Measurements from ENCODE around the gene AMDHD1. TPM values are rescaled to one million over a fixed set of nuclear protein-coding genes. Genes with fewer than 3 reads are reported as not detected.

AMDHD1 gene
- total and polyA plus RNA-seq, 10 donors = 2.2 to 12.2 (median 3.0) TPM

- no peak for TF ChIP-seq POLR2AphosphoS5 (IDR thresholded peaks at IDR 0.05)
- TF ChIP-seq CTCF (IDR thresholded peaks at IDR 0.05 in 8 of 11, conservative IDR thresholded peaks at IDR 0.05 in 3 of 11) = no peak
- TF ChIP-seq POLR2A (IDR thresholded peaks at IDR 0.05) = no peak
Measured at GRCh38 chr12:95909871-95910270, 33.3 kb upstream of the AMDHD1 start.

DNA sequence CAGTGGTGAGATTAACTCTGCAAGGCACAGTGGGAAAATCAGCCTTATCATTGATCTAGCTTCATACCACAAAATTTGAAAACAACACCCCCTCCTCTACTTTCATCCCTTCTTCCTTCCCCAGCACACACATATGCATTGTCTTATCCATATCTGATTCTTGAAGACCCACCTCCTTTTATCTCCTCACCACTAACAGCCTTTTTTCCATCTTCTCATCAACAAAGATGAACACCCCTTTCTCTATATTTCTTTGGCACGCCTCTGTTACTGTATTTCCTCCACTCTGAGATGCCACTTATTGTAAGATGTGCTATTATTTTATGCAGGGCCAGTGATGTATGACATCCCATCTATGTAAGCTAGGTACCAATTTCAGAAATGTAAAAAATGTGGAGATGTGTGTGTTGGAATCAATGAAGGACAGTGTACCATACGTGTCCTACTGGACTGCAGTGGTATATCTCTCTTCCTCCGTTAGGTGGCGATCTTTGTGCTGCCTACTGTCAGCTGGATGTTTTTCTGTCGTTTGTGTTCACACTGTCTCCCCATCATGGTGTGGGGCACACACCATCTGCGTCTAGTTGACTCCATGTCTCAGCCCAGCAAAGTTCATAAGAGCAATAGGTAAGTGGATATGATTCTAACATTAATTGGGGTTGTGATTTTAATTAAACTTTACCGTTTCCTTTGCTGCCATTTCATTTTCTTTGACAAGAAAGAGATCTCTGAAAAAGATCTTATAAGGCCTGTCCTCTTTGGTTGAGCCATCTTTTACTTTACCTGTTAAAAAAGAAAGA is 24.7 kb upstream of the AMDHD1 start:
- Histone ChIP-seq H3K9me3 (peaks cover 0 to 3% (median 0%) of the 10 kb centered on the region in 8 donors), H3K27me3 (replicated peaks in 1 of 7) (no peaks in the 10 kb centered on the region), H3K4me1 (peaks cover 0 to 8% (median 4%) of the 10 kb centered on the region in 6 donors), H3K4me3 (no peak overlapping the region), H3K36me3 (no peaks in the 10 kb centered on the region), H3K27ac (no peak overlapping the region)
- no peak for DNase-seq
- intact Hi-C loops (cut with DNase I; ENCODE audit: low total_unique reads) = no loop called here
- 20 to 26% (median 23%) methylated on average over 7 of the region's 7 CpGs for WGBS, 5 donors
- TF ChIP-seq POLR2A (IDR thresholded peaks at IDR 0.05) (no peak), POLR2AphosphoS5 (IDR thresholded peaks at IDR 0.05) (no peak), CTCF (IDR thresholded peaks at IDR 0.05 in 8 of 11, conservative IDR thresholded peaks at IDR 0.05 in 3 of 11) (peak; percentile 68 to 89 (median 84))

More at GRCh38 chr12:95909871-95910270, 33.3 kb upstream of the AMDHD1 start:
- DNase-seq = no peak
- no peaks in the 10 kb centered on the region for H3K9me3 ChIP-seq
- peaks cover 0 to 6% (median 0%) of the 10 kb centered on the region in 6 donors for H3K4me1 ChIP-seq
- no peaks in the 10 kb centered on the region for H3K36me3 ChIP-seq
- no peak overlapping the region for H3K4me3 ChIP-seq
- intact Hi-C loops (cut with DNase I; ENCODE audit: low total_unique reads) = no loop called here
- 78 to 92% (median 88%) methylated on average over 3 of the region's 3 CpGs for WGBS, 5 donors
- H3K27ac ChIP-seq = no peak overlapping the region
- no peaks in the 10 kb centered on the region for H3K27me3 ChIP-seq (replicated peaks in 1 of 7)

DNA sequence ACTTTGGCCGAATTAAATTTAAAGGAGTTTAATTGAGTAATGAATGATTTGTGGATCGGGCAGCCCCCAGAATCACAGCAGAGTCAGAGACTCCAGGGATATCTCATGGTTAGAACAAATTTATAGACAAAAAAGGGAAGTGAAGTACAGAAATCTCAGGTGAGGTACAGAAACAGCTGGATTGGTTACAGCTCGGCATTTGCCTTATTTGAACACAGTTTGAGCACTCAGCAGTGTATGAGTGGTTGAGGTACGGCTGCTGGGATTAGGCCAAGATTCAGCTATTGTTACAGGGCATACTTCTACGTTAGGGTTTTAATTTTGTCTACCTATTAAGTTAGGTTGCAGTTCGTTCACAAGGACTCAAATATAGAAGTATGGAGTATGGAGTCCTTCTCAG is 24.0 kb upstream of the AMDHD1 start:
- Histone ChIP-seq H3K27me3 (replicated peaks in 1 of 7) (no peaks in the 10 kb centered on the region), H3K4me1 (peaks cover 0 to 8% (median 4%) of the 10 kb centered on the region in 6 donors), H3K36me3 (no peaks in the 10 kb centered on the region), H3K9me3 (peaks cover 0 to 3% (median 0%) of the 10 kb centered on the region in 8 donors), H3K27ac (no peak overlapping the region), H3K4me3 (no peak overlapping the region)
- intact Hi-C loops (cut with DNase I; ENCODE audit: low total_unique reads) = no loop called here
- 79 to 89% (median 84%) methylated on average over 6 of the region's 6 CpGs for WGBS, 5 donors
- TF ChIP-seq CTCF (IDR thresholded peaks at IDR 0.05 in 8 of 11, conservative IDR thresholded peaks at IDR 0.05 in 3 of 11) (no peak), POLR2AphosphoS5 (IDR thresholded peaks at IDR 0.05) (no peak), POLR2A (IDR thresholded peaks at IDR 0.05) (no peak)
- no peak for DNase-seq

DNA sequence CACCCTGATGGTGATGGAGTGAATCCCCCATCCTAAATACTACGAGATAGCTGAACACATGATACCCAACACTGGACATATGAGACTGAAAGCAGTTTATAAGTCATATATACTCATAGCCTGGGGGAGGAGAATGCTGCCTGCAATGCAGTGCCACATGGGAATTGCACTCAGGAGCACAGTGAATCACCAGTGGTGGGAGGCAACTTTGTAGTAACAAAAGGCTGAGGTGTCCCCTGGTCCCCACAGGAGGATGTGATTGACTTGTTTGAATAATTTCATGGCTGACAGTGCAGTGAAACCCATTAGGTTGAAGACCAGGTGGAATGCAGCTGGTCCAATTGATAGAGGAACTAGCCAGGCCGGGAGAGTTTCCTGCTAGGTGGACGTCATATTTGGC is 20.9 kb upstream of the AMDHD1 start:
- Histone ChIP-seq H3K27me3 (replicated peaks in 1 of 7) (no peaks in the 10 kb centered on the region), H3K4me3 (no peak overlapping the region), H3K9me3 (peaks cover 0 to 3% (median 0%) of the 10 kb centered on the region in 8 donors), H3K36me3 (no peaks in the 10 kb centered on the region), H3K27ac (no peak overlapping the region), H3K4me1 (peaks cover 0 to 8% (median 4%) of the 10 kb centered on the region in 6 donors)
- no peak for TF ChIP-seq POLR2A (IDR thresholded peaks at IDR 0.05)
- TF ChIP-seq POLR2AphosphoS5 (IDR thresholded peaks at IDR 0.05) = no peak
- TF ChIP-seq CTCF (IDR thresholded peaks at IDR 0.05 in 8 of 11, conservative IDR thresholded peaks at IDR 0.05 in 3 of 11) = no peak
- intact Hi-C loops (cut with DNase I; ENCODE audit: low total_unique reads) = loop anchor here (5.0 kb wide), 1 partner anchor 80 kb away; no protein-coding TSS in a partner anchor
- DNase-seq = no peak
- WGBS, 5 donors = 37 to 53% (median 46%) methylated on average over 2 to 3 of the region's 3 CpGs

Data from spleen (tissue), 11 donors.